ENCODE results near the gene WFIKKN2. TPM values are rescaled to one million over a fixed set of nuclear protein-coding genes. Genes with fewer than 3 reads are reported as not detected.

The WFIKKN2 gene
- total and polyA plus RNA-seq, 2 of the 13 experiments (the other 11 are each of a cell fraction or from before 2014, with no cell fraction given) = not detected

DNA sequence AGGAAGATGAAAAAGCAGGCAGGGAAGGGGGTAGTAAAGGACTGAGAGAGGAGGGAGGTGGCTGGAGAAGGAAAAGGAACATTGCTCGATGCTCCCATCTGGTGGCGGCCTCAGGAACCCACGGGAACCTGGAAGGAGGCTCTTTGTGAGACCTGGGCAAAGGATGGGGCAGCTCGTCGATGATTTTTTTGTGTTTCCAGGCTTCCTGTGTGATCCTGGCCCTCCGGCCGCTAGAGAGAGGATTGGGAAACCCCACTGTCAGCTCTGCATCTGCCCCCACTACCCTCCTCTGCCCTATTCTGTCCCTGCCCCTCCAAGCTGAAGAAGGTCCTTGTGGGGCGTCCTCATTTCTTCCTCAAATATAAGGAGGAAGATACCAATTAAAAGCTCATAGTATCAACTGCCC is 6.6 kb downstream of the WFIKKN2 start (continued):
- no peak for TF ChIP-seq NFKB2 (CRISPR knock-in tag; IDR thresholded peaks at IDR 0.05; ENCODE audit: borderline replicate concordance)
- TF ChIP-seq GATAD2A (CRISPR knock-in tag; IDR thresholded peaks at IDR 0.05) = peak; percentile 49
- no peak for TF ChIP-seq SP2 (CRISPR knock-in tag; IDR thresholded peaks at IDR 0.05)
- 0 out of 2 replicates have a peak, but pooled peaks have one; percentile 3 for TF ChIP-seq GZF1 (CRISPR knock-in tag; IDR thresholded peaks at IDR 0.05)
- TF ChIP-seq, protein P1, sequence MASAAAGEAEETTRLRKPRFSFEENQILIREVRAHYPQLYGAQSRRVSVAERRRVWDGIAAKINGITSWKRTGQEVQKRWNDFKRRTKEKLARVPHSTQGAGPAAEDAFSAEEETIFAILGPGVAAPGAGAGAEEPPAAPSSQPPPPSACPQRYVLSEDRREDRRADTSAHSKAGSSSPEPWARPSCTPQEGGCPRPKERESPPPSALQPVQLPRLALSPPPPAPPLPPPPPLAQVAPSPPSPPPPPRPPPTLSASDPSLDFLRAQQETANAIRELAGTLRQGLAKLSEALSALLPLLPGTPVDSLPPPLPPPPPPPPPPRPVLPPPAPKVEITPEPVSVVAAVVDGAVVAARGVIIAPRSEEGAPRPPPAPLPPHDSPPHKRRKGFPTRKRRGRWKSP (CRISPR knock-in tag; IDR thresholded peaks at IDR 0.05) = no peak
- TF ChIP-seq, protein P2, sequence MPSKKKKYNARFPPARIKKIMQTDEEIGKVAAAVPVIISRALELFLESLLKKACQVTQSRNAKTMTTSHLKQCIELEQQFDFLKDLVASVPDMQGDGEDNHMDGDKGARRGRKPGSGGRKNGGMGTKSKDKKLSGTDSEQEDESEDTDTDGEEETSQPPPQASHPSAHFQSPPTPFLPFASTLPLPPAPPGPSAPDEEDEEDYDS (CRISPR knock-in tag; IDR thresholded peaks at IDR 0.05) = peak; percentile 39; the same call in 1 of the 2 replicates
- no peak for TF ChIP-seq NCOA1 (CRISPR knock-in tag; IDR thresholded peaks at IDR 0.05)
- TF ChIP-seq, protein P3, sequence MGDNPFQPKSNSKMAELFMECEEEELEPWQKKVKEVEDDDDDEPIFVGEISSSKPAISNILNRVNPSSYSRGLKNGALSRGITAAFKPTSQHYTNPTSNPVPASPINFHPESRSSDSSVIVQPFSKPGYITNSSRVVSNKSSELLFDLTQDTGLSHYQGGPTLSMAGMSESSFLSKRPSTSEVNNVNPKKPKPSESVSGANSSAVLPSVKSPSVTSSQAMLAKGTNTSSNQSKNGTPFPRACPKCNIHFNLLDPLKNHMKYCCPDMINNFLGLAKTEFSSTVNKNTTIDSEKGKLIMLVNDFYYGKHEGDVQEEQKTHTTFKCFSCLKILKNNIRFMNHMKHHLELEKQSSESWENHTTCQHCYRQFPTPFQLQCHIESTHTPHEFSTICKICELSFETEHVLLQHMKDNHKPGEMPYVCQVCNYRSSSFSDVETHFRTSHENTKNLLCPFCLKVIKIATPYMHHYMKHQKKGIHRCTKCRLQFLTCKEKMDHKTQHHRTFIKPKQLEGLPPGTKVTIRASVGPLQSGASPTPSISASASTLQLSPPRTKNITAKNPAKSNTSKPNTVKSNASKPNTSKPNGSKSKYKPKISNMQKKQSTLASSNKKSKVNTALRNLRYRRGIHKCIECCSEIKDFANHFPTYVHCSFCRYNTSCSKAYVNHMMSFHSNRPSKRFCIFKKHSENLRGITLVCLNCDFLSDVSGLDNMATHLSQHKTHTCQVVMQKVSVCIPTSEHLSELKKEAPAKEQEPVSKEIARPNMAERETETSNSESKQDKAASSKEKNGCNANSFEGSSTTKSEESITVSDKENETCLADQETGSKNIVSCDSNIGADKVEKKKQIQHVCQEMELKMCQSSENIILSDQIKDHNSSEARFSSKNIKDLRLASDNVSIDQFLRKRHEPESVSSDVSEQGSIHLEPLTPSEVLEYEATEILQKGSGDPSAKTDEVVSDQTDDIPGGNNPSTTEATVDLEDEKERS (CRISPR knock-in tag; IDR thresholded peaks at IDR 0.05) = no peak
- TF ChIP-seq ZFP62 (CRISPR knock-in tag; IDR thresholded peaks at IDR 0.05) = no peak
- no peak for TF ChIP-seq GTF2F1 (IDR thresholded peaks at IDR 0.05; ENCODE audit: low read length)
- no peak for TF ChIP-seq CHCHD3 (CRISPR knock-in tag; IDR thresholded peaks at IDR 0.05)
- TF ChIP-seq, protein P4, sequence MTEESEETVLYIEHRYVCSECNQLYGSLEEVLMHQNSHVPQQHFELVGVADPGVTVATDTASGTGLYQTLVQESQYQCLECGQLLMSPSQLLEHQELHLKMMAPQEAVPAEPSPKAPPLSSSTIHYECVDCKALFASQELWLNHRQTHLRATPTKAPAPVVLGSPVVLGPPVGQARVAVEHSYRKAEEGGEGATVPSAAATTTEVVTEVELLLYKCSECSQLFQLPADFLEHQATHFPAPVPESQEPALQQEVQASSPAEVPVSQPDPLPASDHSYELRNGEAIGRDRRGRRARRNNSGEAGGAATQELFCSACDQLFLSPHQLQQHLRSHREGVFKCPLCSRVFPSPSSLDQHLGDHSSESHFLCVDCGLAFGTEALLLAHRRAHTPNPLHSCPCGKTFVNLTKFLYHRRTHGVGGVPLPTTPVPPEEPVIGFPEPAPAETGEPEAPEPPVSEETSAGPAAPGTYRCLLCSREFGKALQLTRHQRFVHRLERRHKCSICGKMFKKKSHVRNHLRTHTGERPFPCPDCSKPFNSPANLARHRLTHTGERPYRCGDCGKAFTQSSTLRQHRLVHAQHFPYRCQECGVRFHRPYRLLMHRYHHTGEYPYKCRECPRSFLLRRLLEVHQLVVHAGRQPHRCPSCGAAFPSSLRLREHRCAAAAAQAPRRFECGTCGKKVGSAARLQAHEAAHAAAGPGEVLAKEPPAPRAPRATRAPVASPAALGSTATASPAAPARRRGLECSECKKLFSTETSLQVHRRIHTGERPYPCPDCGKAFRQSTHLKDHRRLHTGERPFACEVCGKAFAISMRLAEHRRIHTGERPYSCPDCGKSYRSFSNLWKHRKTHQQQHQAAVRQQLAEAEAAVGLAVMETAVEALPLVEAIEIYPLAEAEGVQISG (CRISPR knock-in tag; IDR thresholded peaks at IDR 0.05) = no peak
- peak; percentile 85; the same call in 1 of the 2 replicates for TF ChIP-seq ZSCAN25 (CRISPR knock-in tag; IDR thresholded peaks at IDR 0.05)
- no peak for TF ChIP-seq ELF4 (CRISPR knock-in tag; IDR thresholded peaks at IDR 0.05; ENCODE audit: borderline replicate concordance)
- 0 out of 2 replicates have a peak, but pooled peaks have one; percentile 17 for TF ChIP-seq MIXL1 (CRISPR knock-in tag; IDR thresholded peaks at IDR 0.05)
- no peak for TF ChIP-seq ZNF143 (CRISPR knock-in tag; IDR thresholded peaks at IDR 0.05)
- no peak for TF ChIP-seq ZNF841 (CRISPR knock-in tag; IDR thresholded peaks at IDR 0.05; ENCODE audit: borderline replicate concordance)
- TF ChIP-seq ZBTB38 (CRISPR knock-in tag; IDR thresholded peaks at IDR 0.05) = no peak
- TF ChIP-seq ZNF12 (CRISPR knock-in tag; IDR thresholded peaks at IDR 0.05) = no peak
- peak; percentile 59 for TF ChIP-seq XRCC5 (optimal IDR thresholded peaks at IDR 0.05; ENCODE audit: low read length)
- no peak for TF ChIP-seq KAT2B (IDR thresholded peaks at IDR 0.05; ENCODE audit: borderline replicate concordance, low read depth, low read length)
- TF ChIP-seq, protein P5, sequence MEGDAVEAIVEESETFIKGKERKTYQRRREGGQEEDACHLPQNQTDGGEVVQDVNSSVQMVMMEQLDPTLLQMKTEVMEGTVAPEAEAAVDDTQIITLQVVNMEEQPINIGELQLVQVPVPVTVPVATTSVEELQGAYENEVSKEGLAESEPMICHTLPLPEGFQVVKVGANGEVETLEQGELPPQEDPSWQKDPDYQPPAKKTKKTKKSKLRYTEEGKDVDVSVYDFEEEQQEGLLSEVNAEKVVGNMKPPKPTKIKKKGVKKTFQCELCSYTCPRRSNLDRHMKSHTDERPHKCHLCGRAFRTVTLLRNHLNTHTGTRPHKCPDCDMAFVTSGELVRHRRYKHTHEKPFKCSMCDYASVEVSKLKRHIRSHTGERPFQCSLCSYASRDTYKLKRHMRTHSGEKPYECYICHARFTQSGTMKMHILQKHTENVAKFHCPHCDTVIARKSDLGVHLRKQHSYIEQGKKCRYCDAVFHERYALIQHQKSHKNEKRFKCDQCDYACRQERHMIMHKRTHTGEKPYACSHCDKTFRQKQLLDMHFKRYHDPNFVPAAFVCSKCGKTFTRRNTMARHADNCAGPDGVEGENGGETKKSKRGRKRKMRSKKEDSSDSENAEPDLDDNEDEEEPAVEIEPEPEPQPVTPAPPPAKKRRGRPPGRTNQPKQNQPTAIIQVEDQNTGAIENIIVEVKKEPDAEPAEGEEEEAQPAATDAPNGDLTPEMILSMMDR (CRISPR knock-in tag; IDR thresholded peaks at IDR 0.05) = peak; percentile 93
- TF ChIP-seq PPARG (CRISPR knock-in tag; conservative IDR thresholded peaks at IDR 0.05) = no peak
